ENCODE data around the gene CUBN.

CUBN gene

DNA sequence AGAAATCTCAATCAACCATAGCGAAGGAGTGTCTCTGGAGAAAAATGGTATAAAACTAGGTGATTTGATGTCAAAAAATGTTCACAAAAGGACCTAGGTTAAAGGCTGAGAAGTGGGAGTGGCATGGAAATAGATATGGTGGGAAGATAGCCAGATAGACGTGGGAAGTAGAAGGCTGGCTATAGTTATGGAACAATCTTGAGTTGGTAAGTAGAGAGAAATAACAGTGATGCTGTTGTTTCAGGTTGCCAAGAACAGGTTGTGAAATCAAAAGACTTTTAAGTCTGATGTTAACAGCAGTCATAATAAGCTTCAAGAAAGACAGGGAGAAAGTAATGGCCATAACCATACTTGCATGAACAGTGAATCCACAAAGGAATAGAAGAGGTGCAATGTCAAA, 206.3 kb downstream of the CUBN start:
- DNase-seq: no peak

DNA sequence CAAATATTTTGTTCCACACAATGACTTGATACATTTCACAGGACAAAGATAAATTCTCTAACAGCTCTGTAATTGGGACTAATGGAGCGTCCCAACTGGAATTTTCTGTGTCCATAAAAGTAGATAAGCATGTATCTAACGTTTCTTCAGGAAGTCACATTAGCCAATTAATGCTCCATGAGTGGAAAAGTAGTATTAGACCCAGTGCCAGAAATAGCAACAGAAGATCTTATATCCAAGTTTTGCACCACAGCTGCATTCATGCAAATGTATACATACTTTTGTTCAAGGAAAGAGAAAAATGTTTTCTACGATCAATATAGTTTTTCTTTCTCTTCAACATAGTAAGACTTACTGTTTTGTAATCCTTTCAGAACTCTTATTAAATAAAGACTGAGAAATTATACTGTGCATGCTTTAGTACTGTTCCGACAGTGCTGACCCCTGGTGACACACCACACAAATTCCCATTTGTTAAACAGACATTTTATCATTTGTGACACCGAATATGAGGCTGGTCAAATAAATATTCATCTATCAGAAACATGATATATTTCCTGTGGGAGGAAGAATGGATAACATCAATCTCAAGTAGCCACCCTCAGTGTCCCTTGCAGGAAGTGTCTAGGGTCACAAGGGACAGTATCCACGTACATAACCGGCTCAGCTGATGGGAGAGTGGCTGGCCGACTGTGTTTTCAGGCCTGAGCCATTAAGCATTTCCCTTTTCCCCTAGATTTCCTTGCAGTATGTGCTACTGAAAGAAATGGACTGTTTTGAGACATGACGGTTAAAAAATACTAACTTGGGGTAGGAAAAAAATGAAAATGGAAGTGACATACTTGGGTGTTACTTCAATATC, 210.3 kb downstream of the CUBN start:
- DNase-seq: no peak

DNA sequence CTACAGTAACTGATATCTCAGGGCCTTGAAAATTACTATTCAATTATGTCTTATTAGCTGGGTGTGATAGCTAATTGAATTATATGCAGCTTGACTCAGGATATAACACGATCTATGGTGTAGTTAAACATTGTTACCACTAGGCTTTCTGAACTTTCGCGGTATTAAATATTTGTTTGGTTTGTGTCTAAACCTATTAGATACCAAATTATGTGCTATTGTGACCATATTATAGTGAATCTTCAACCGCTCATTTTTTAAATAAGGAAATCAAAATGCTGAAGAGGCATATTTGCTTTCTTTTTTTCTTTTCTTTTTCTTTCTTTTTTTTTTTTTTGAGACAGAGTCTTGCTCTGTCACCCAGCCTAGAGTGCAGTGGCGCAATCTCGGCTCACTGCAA, 213.1 kb downstream of the CUBN start:
- no peak for DNase-seq

GRCh38 chr10:16915300-16915699, 214.3 kb downstream of the CUBN start:
- no peak for DNase-seq

DNA sequence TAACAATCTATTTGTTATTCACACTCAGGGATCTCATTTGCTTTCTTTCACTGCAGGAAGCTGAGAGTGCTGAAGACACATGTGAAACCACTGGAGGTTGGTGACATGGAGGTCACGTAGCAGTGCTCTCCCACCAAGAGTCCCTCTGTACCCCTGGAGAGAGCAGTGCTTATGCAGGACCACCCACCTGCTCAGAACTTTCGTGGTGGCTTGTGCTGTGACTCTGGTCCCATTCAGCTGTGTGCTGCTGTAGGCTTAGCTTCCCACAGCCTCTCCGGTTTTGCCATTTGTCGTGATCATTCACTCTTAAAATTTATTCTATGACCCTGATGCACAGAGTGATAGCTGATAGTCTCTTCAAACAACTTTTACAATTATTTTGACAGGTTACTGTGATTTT, 216.3 kb downstream of the CUBN start:
- no peak for DNase-seq

- DNase-seq: no peak
Observed at GRCh38 chr10:16910793-16911164, 218.8 kb downstream of the CUBN start.

DNA sequence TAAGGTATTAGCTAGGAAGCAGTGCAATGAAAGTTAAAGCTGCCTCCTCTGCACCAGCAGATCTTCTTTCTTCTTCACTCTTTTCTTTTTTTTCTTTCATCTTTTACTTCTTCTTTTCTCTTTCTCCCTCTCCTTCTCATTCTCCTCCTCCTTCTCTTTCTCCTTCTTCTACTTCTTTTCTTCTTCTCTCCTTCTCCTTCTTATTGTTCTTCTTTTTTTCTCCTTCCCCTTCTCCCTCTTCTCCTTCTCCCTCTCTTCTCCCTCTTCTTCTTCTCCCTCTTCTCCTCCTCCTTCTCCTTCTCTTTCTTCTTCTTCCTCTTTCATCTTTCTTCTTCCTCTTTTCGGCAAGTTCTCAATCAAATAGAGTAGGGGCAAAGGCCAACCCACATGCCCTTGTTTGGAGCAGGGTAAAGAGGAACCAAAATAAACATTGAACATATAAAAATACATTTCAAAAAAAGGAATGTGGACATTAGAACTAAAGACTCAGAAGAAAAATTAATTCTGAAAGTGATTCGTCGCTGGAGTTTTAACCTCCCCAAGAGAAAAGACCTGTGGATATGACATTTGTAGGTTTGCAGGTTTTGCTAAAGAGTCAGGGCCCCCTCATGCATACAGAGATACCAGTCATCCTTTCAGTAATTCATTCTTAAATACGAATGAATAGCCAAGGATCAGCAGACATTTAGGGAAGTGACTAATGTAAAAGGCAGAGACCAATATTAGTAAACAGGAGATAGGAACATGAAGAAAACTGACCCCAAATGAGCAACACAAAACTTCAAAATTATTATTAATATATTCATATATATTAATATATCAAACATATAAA, 219.4 kb downstream of the CUBN start:
- DNase-seq: no peak

- no peak for DNase-seq
Observed at GRCh38 chr10:16909271-16909767, 220.3 kb downstream of the CUBN start.

DNA sequence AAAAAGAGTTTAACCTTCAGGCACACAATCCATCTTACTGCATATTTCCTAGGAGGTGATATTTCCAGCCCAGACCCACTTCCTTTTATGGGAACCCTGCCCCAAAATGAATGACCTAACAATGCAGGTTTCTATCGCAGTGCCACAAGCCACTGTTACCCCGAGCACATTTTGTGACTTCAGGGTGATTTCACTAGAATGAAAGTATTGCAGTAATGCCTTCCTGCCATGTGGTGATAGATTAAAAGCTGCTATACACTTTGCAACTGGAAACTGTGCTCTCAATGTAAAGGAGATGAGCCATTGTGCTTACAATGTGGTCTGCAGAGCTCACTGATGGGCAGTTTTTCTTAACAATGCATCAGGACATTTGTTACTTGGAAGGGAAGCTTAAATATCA, 221.9 kb downstream of the CUBN start:
- no peak for DNase-seq

DNA sequence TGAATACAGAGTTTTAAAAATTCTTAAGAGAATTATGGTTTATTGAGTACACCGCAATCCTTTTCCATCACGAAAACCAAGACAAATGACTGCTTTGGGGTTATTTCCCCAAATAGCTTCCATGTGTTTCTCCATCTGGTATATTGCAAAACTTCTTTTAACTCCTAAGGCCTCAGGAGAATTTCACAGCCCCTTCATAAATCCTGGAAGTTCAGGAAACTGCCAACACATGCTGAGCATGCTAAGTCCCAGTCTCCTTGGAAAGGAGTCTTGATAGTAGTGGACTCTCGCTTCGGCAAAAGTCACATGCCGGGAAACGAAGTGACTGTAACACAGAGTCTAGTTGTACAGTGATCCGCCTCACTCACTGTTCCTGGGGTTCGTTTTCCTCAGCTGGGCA, 224.3 kb downstream of the CUBN start:
- no peak for DNase-seq

GRCh38 chr10:16904639-16905061, 225.0 kb downstream of the CUBN start:
- no peak for DNase-seq

DNA sequence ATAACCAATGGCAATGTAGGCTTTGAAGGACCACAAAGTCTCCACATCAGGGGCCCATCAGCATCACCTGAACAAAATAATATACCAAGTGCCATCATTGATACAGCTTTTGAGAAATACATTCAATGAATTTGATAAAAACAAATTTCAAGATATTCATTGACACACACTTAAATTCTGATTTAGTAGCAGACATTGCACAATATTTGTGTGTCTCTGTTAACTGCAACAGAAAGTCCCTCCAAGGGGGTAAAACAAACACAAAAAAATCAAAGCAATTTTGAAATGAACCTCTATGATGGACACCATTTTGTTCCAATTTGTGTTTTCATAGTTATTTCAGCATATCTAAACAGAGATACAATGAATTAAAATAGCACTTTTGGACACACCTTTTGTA, 225.6 kb downstream of the CUBN start:
- DNase-seq: no peak

GRCh38 chr10:16902606-16903005, 227.0 kb downstream of the CUBN start:
- DNase-seq: no peak

DNA sequence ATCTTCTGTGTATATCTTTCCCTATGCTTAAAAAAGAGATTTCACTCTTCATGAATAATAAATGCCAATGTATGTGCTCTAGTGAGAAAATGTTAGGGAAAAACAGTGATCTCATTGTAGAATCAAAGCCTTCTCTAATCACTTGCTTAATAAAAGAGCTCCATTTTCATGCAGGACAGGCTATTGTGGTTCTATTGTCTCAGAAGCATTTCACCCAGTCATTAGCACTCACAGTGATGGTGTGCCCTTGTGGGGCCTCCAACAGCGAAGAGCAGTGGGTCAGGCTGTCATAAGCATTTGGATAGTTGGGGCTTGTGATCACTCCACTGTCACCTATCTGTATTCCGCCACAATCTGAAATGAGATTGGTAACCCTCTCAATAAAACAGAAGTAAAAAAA, 228.5 kb downstream of the CUBN start:
- DNase-seq: no peak

- DNase-seq: no peak
Observed at GRCh38 chr10:16896993-16897392, 232.6 kb downstream of the CUBN start.

GRCh38 chr10:16894821-16895220, 234.8 kb downstream of the CUBN start:
- no peak for DNase-seq

- no peak for DNase-seq
Observed at GRCh38 chr10:16893664-16894063, 235.9 kb downstream of the CUBN start.

DNA sequence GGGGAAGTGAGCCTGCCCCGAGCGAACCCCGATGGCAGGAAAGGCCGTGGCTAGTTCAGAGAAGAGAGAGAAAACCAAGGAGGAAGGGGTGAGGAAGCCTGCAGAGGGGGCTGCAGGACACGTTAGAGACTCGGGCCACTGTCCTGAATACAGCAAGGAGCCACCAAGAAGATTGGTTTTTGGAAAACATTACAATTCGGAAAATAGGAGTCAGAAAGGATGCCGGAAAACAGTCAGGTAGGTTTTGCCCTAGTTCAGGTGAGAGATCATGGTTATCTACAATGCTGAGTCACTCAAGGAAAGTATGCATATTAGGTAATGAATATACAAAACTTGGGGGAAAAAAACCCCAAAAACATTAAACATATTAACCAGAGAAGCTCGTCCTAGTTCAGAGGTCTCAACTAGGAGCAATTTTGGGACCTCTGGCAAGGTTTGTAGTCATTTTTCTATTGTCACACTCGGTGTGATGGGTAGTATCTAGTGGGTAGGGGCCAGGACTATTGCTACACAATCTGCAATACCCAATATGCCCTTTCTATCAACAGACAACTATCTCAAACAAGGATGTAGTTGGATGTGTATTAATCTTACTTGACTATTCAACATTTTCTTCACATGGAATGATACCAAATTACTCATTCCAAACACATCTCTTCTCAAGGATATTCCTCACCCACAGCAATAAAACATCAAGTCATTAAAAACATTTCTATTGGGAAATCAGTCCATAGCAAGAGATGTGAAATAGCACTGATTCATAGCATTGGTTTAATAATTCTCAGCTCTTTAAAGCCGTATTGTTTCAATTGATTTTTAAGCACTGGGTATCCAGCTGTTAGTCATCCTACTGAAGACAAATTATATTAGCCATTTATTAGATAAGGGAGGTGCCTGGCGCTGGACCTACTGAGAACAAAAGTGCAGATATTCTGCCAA, 238.0 kb downstream of the CUBN start:
- DNase-seq: peak in 12 of 51 donors; percentile 3 to 50 (median 12)

- DNase-seq: no peak
Observed at GRCh38 chr10:16890691-16891090, 238.9 kb downstream of the CUBN start.

- no peak for DNase-seq
Observed at GRCh38 chr10:16887565-16887964, 242.0 kb downstream of the CUBN start.

DNA sequence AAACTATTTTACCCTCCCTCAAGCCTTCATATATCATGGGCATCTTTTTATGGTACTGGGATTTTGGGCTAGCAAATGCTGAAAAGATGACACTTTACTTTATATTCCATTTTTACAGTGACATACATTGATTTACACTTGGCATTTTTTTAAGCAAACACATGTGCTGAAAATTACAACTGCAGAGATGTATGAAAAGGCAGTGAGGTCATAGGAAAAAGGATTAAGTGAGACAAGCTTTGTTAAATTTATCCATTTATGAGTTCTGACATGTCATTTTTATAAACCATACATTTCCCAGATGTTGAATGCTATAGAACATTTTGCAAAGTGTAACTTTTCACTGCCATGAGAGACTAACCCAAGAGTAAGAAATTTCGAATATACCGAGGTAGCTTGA, 243.6 kb downstream of the CUBN start:
- no peak for DNase-seq

- DNase-seq: no peak
Observed at GRCh38 chr10:16884497-16884896, 245.1 kb downstream of the CUBN start.
